Progenitor cell of endocrine pancreas (in vitro differentiated cells): ENCODE measurements around the gene SUGP1. TPM values are rescaled to one million over a fixed set of nuclear protein-coding genes. Genes with fewer than 3 reads are reported as not detected.

Source experiments
- DNase-seq: peaks from one replicate; pipeline ENCODE4 v3.0.0; 2021; ENCODE audit warnings: low spot score; ENCODE audit not compliant: unreplicated experiment
- H3K27ac Mint-ChIP-seq: 2 replicates; pipeline ENCODE4 v1.8.0; 2021; ENCODE audit warnings: mild to moderate bottlenecking, moderate library complexity, mixed read lengths
- H3K27me3 Mint-ChIP-seq: 2 replicates; pipeline ENCODE4 v1.8.0; 2021; ENCODE audit warnings: mixed read lengths
- H3K36me3 Mint-ChIP-seq: 2 replicates; pipeline ENCODE4 v1.8.0; 2022; ENCODE audit warnings: mixed read lengths; ENCODE audit not compliant: insufficient read depth
- H3K4me1 Mint-ChIP-seq: 2 replicates; pipeline ENCODE4 v1.8.0; 2021; ENCODE audit warnings: low read depth, mixed read lengths
- H3K4me3 Mint-ChIP-seq: 2 replicates; pipeline ENCODE4 v1.8.0; 2021; ENCODE audit warnings: low read depth, mild to moderate bottlenecking, moderate library complexity, mixed read lengths
- H3K9me3 Mint-ChIP-seq: 2 replicates; pipeline ENCODE4 v1.8.0; 2021; ENCODE audit warnings: low read depth, mixed read lengths
- total RNA-seq: library from RNA; stranded (reverse); gene quantifications from 2 replicates; pipeline ENCODE4 v1.2.1, GENCODE V29; 2021
- TF ChIP-seq, protein P1 (sequence below): fragments of 200-600 bp; sonication (generic); IDR thresholded peaks from one replicate; pipeline ENCODE4 v1.5.0; 2021; ENCODE audit warnings: antibody characterized with exemption, mild to moderate bottlenecking; ENCODE audit not compliant: unreplicated experiment

Gene SUGP1
- total RNA-seq, 1 donor from 2014 or later: 95.6 TPM

DNA sequence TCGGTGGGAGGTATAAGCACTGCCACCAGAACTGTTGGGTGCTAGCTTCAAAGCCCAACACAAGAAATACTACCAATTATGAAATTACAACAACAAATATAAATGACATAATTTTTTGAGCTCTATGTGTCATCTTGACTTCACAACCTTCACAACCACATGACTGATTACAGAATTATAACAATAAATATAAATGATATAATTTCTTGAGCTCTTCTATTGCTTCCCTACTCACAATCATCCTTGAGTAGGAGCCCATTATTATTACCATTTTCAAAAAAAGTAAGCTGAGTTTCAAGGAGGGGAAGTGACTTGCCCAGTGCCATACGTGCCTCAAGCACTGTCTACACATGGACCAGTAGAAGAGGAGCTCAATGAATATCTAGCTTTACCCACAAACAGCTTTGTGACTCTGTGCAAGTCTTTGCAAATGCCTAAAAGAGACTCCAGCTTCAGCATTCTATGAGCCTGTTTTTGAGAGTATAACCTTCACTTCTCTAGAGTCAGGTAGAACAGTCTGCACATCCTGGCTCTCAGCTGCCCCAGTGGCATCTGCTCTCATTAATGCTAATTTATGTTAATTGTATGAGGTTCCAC is 86.0 kb downstream of the SUGP1 start:
- Mint-ChIP-seq H3K4me3 (no peak overlapping the region), H3K9me3 (peaks cover 6% of the 10 kb centered on the region), H3K27me3 (peaks cover 22% of the 10 kb centered on the region), H3K36me3 (no peaks in the 10 kb centered on the region), H3K27ac (no peak overlapping the region), H3K4me1 (no peaks in the 10 kb centered on the region)
- TF ChIP-seq, protein P1, sequence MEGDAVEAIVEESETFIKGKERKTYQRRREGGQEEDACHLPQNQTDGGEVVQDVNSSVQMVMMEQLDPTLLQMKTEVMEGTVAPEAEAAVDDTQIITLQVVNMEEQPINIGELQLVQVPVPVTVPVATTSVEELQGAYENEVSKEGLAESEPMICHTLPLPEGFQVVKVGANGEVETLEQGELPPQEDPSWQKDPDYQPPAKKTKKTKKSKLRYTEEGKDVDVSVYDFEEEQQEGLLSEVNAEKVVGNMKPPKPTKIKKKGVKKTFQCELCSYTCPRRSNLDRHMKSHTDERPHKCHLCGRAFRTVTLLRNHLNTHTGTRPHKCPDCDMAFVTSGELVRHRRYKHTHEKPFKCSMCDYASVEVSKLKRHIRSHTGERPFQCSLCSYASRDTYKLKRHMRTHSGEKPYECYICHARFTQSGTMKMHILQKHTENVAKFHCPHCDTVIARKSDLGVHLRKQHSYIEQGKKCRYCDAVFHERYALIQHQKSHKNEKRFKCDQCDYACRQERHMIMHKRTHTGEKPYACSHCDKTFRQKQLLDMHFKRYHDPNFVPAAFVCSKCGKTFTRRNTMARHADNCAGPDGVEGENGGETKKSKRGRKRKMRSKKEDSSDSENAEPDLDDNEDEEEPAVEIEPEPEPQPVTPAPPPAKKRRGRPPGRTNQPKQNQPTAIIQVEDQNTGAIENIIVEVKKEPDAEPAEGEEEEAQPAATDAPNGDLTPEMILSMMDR: no peak
- DNase-seq: no peak

- Mint-ChIP-seq H3K27ac (no peak overlapping the region), H3K4me1 (no peaks in the 10 kb centered on the region), H3K36me3 (no peaks in the 10 kb centered on the region), H3K4me3 (no peak overlapping the region), H3K27me3 (peaks cover 29% of the 10 kb centered on the region), H3K9me3 (peaks cover 6% of the 10 kb centered on the region)
- DNase-seq: no peak
- TF ChIP-seq, protein P1: no peak
Observed at GRCh38 chr19:19232261-19232721, 88.0 kb downstream of the SUGP1 start.

- no peak for DNase-seq
- no peaks in the 10 kb centered on the region for H3K36me3 Mint-ChIP-seq
- no peak overlapping the region for H3K27ac Mint-ChIP-seq
- TF ChIP-seq, protein P1: no peak
- no peaks in the 10 kb centered on the region for H3K4me1 Mint-ChIP-seq
- peaks cover 29% of the 10 kb centered on the region for H3K27me3 Mint-ChIP-seq
- peaks cover 2% of the 10 kb centered on the region for H3K9me3 Mint-ChIP-seq
- no peak overlapping the region for H3K4me3 Mint-ChIP-seq
Observed at GRCh38 chr19:19230999-19231398, 89.3 kb downstream of the SUGP1 start.

GRCh38 chr19:19229701-19230100 is 90.6 kb downstream of the SUGP1 start:
- H3K27ac Mint-ChIP-seq: no peak overlapping the region
- DNase-seq: no peak
- no peak overlapping the region for H3K4me3 Mint-ChIP-seq
- TF ChIP-seq, protein P1: no peak
- H3K4me1 Mint-ChIP-seq: no peaks in the 10 kb centered on the region
- peaks cover 37% of the 10 kb centered on the region for H3K27me3 Mint-ChIP-seq
- H3K36me3 Mint-ChIP-seq: no peaks in the 10 kb centered on the region
- no peaks in the 10 kb centered on the region for H3K9me3 Mint-ChIP-seq

GRCh38 chr19:19227217-19227616 is 93.1 kb downstream of the SUGP1 start:
- Mint-ChIP-seq H3K27ac (no peak overlapping the region), H3K36me3 (no peaks in the 10 kb centered on the region), H3K4me3 (no peak overlapping the region), H3K9me3 (no peaks in the 10 kb centered on the region), H3K27me3 (peaks cover 53% of the 10 kb centered on the region), H3K4me1 (no peaks in the 10 kb centered on the region)
- DNase-seq: no peak
- TF ChIP-seq, protein P1: no peak
